Neural progenitor cell (in vitro differentiated cells): ENCODE measurements around the gene CPD. TPM values are rescaled to one million over a fixed set of nuclear protein-coding genes. Genes with fewer than 3 reads are reported as not detected.

Experiments used
- DNase-seq: peaks from one replicate; pipeline ENCODE4 v3.0.0-alpha.2; 2016; ENCODE audit warnings: low spot score
- H2AFZ ChIP-seq: fragments of 200-600 bp; sonication (generic); replicated peaks from 2 replicates; pipeline ENCODE4 v1.6.1; 2016; ENCODE audit warnings: antibody characterized with exemption
- H3F3A ChIP-seq: fragments of 200-600 bp; sonication (generic); 2 replicates; pipeline ENCODE4 v1.6.1; 2016; ENCODE audit warnings: antibody characterized with exemption, low read depth
- H3K27ac ChIP-seq: fragments of 200-600 bp; sonication (generic); 2 replicates; pipeline ENCODE4 v1.5.1; 2016; ENCODE audit warnings: mild to moderate bottlenecking
- H3K27me3 ChIP-seq: fragments of 200-600 bp; sonication (generic); 2 replicates; pipeline ENCODE4 v1.6.1; 2016; ENCODE audit warnings: mild to moderate bottlenecking, moderate library complexity
- H3K36me3 ChIP-seq: fragments of 200-600 bp; sonication (generic); 2 replicates; pipeline ENCODE4 v1.5.1; 2016
- H3K4me1 ChIP-seq: fragments of 200-600 bp; sonication (generic); 2 replicates; pipeline ENCODE4 v1.6.1; 2016; ENCODE audit warnings: mixed run types
- H3K4me2 ChIP-seq: fragments of 200-600 bp; sonication (generic); 2 replicates; pipeline ENCODE4 v1.6.1; 2016
- H3K4me3 ChIP-seq: fragments of 200-600 bp; sonication (generic); 2 replicates; pipeline ENCODE4 v1.5.1; 2016
- H3K79me2 ChIP-seq: fragments of 200-600 bp; sonication (generic); 2 replicates; pipeline ENCODE4 v1.6.1; 2016; ENCODE audit warnings: low read depth
- H3K9ac ChIP-seq: fragments of 200-600 bp; sonication (generic); 2 replicates; pipeline ENCODE4 v1.6.1; 2016
- H3K9me3 ChIP-seq: fragments of 200-600 bp; sonication (generic); 2 replicates; pipeline ENCODE4 v1.5.1; 2016; ENCODE audit warnings: low read depth
- H4K20me1 ChIP-seq: fragments of 200-600 bp; sonication (generic); 2 replicates; pipeline ENCODE4 v1.6.1; 2016; ENCODE audit warnings: low read depth
- H3K27ac Mint-ChIP-seq: 3 replicates; pipeline ENCODE4 v1.8.0; 2021; ENCODE audit warnings: mixed read lengths
- H3K27me3 Mint-ChIP-seq: 2 replicates; pipeline ENCODE4 v1.8.0; 2022; ENCODE audit warnings: low read depth, mild to moderate bottlenecking, inconsistent platforms, moderate library complexity, mixed read lengths; ENCODE audit not compliant: insufficient read depth
- H3K36me3 Mint-ChIP-seq: 3 replicates; pipeline ENCODE4 v1.8.0; 2021; ENCODE audit warnings: mixed read lengths
- H3K4me1 Mint-ChIP-seq: 3 replicates; pipeline ENCODE4 v1.8.0; 2021; ENCODE audit warnings: mixed read lengths
- H3K4me3 Mint-ChIP-seq: 3 replicates; pipeline ENCODE4 v1.8.0; 2021; ENCODE audit warnings: mild to moderate bottlenecking, moderate library complexity, mixed read lengths
- H3K9me3 Mint-ChIP-seq: 3 replicates; pipeline ENCODE4 v1.8.0; 2020; ENCODE audit warnings: mixed read lengths
- EZH2 ChIP-seq: fragments of 200-600 bp; sonication (generic); IDR thresholded peaks from 2 replicates; pipeline ENCODE4 v1.6.1; 2017; ENCODE audit warnings: antibody characterized with exemption, mild to moderate bottlenecking, moderate library complexity
- EZH2phosphoT487 ChIP-seq: fragments of 200-600 bp; sonication (generic); IDR thresholded peaks from 2 replicates; pipeline ENCODE4 v1.6.1; 2017; ENCODE audit warnings: antibody characterized with exemption
- total RNA-seq: library from RNA; depleted of rRNA; stranded (reverse); fragments of >200 nt; gene quantifications from 2 replicates; pipeline ENCODE4 v1.2.3, GENCODE V29; 2015; ENCODE audit warnings: low replicate concordance
- TF ChIP-seq, protein P1 (sequence below): fragments of 200-600 bp; sonication (generic); IDR thresholded peaks from 2 replicates; pipeline ENCODE4 v1.5.1; 2017; ENCODE audit warnings: antibody characterized with exemption, mild to moderate bottlenecking

The CPD gene
- total RNA-seq, 1 donor from 2014 or later = 70.8 TPM

GRCh38 chr17:30379903-30380381, 1.2 kb downstream of the CPD start:
- TF ChIP-seq, protein P1, sequence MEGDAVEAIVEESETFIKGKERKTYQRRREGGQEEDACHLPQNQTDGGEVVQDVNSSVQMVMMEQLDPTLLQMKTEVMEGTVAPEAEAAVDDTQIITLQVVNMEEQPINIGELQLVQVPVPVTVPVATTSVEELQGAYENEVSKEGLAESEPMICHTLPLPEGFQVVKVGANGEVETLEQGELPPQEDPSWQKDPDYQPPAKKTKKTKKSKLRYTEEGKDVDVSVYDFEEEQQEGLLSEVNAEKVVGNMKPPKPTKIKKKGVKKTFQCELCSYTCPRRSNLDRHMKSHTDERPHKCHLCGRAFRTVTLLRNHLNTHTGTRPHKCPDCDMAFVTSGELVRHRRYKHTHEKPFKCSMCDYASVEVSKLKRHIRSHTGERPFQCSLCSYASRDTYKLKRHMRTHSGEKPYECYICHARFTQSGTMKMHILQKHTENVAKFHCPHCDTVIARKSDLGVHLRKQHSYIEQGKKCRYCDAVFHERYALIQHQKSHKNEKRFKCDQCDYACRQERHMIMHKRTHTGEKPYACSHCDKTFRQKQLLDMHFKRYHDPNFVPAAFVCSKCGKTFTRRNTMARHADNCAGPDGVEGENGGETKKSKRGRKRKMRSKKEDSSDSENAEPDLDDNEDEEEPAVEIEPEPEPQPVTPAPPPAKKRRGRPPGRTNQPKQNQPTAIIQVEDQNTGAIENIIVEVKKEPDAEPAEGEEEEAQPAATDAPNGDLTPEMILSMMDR = no peak
- TF ChIP-seq EZH2 = no peak
- H3K79me2 ChIP-seq = peaks cover 59% of the 10 kb centered on the region
- no peak overlapping the region for H2AFZ ChIP-seq
- H3K27me3 ChIP-seq = peaks cover 29% of the 10 kb centered on the region
- no peak overlapping the region for H3K9ac ChIP-seq
- Mint-ChIP-seq H3K9me3 (no peaks in the 10 kb centered on the region), H3K27me3 (peaks cover 10% of the 10 kb centered on the region), H3K27ac (no peak overlapping the region), H3K4me3 (peak overlapping the region; percentile 92), H3K36me3 (peaks cover 2% of the 10 kb centered on the region), H3K4me1 (peaks cover 40% of the 10 kb centered on the region)
- DNase-seq = peak; percentile 25
- H3K4me3 ChIP-seq = peak overlapping the region; percentile 86
- no peaks in the 10 kb centered on the region for H3K9me3 ChIP-seq
- no peak overlapping the region for H3K27ac ChIP-seq
- H3K4me1 ChIP-seq = peaks cover 60% of the 10 kb centered on the region
- peaks cover 17% of the 10 kb centered on the region for H3F3A ChIP-seq
- H4K20me1 ChIP-seq = peaks cover 52% of the 10 kb centered on the region
- H3K4me2 ChIP-seq = peak overlapping the region; percentile 90
- H3K36me3 ChIP-seq = no peaks in the 10 kb centered on the region

GRCh38 chr17:30380643-30381339, 2.1 kb downstream of the CPD start:
- Mint-ChIP-seq H3K27ac (no peak overlapping the region), H3K9me3 (no peaks in the 10 kb centered on the region), H3K4me3 (peak overlapping the region; percentile 92), H3K27me3 (peaks cover 10% of the 10 kb centered on the region), H3K36me3 (peaks cover 6% of the 10 kb centered on the region), H3K4me1 (peaks cover 40% of the 10 kb centered on the region)
- peaks cover 17% of the 10 kb centered on the region for H3F3A ChIP-seq
- peak overlapping the region; percentile 86 for H3K4me3 ChIP-seq
- TF ChIP-seq EZH2phosphoT487 = no peak
- TF ChIP-seq, protein P1 = no peak
- no peak for TF ChIP-seq EZH2
- DNase-seq = no peak
- H3K36me3 ChIP-seq = no peaks in the 10 kb centered on the region
- H2AFZ ChIP-seq = no peak overlapping the region
- peaks cover 60% of the 10 kb centered on the region for H3K4me1 ChIP-seq
- H3K27ac ChIP-seq = no peak overlapping the region
- peaks cover 63% of the 10 kb centered on the region for H3K79me2 ChIP-seq
- H3K4me2 ChIP-seq = peak overlapping the region; percentile 90
- peaks cover 52% of the 10 kb centered on the region for H4K20me1 ChIP-seq
- peaks cover 29% of the 10 kb centered on the region for H3K27me3 ChIP-seq
- no peak overlapping the region for H3K9ac ChIP-seq
- no peaks in the 10 kb centered on the region for H3K9me3 ChIP-seq

GRCh38 chr17:30381340-30381659, 2.6 kb downstream of the CPD start:
- Mint-ChIP-seq H3K9me3 (no peaks in the 10 kb centered on the region), H3K27ac (no peak overlapping the region), H3K27me3 (peaks cover 10% of the 10 kb centered on the region), H3K36me3 (peaks cover 9% of the 10 kb centered on the region), H3K4me3 (peak overlapping the region; percentile 92), H3K4me1 (peaks cover 40% of the 10 kb centered on the region)
- Histone ChIP-seq H3K4me3 (peak overlapping the region; percentile 86), H3K36me3 (no peaks in the 10 kb centered on the region), H3K4me2 (peak overlapping the region; percentile 90), H3F3A (peaks cover 17% of the 10 kb centered on the region), H3K4me1 (peaks cover 56% of the 10 kb centered on the region), H2AFZ (no peak overlapping the region), H3K79me2 (peaks cover 63% of the 10 kb centered on the region), H4K20me1 (peaks cover 52% of the 10 kb centered on the region), H3K9me3 (no peaks in the 10 kb centered on the region), H3K27me3 (peaks cover 29% of the 10 kb centered on the region), H3K27ac (no peak overlapping the region), H3K9ac (no peak overlapping the region)
- TF ChIP-seq, protein P1 = no peak
- TF ChIP-seq EZH2 (no peak), EZH2phosphoT487 (no peak)
- DNase-seq = no peak
